ENCODE data around the gene CCHCR1. TPM values are rescaled to one million over a fixed set of nuclear protein-coding genes. Genes with fewer than 3 reads are reported as not detected.

CCHCR1 gene
- total and polyA plus RNA-seq, 9 of the 15 experiments (the other 6 are each of a cell fraction or from before 2014, with no cell fraction given), result 1.2 to 47.3 (median 32.0) TPM

DNA sequence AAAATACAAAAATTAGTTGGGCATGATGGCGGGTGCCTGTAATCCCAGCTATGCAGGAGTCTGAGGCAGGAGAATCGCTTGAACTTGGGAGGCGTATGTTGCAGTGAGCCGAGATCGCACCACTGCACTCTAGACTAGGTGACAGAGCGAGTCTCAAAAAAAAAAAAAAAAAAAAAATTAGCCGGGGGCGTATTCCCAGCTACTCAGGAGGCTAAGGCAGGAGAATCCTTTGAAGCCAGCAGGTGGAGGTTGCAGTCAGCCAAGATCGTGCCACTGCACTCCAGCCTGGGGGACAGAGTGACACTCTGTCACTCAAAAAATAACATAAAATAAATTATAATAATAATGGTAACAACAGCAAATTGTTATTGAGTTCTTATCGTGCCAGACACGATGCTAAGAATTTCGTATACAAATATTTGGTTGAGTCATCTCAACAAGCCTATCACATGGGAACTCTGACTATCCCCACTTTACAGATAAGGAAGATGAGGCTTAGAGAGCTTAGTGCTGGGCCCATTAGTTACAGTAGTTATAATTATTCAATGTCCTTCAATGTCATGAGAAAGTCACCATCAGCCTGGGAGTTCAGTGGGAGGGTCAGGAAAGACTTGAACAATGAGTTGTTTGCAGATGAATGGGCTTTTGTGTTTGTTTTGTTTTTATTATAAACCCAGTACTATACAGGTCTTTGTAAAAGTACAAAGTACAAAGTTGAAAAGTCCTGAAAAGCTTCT lies 64.7 kb downstream of the CCHCR1 start (continued):
- TF ChIP-seq, protein P1, sequence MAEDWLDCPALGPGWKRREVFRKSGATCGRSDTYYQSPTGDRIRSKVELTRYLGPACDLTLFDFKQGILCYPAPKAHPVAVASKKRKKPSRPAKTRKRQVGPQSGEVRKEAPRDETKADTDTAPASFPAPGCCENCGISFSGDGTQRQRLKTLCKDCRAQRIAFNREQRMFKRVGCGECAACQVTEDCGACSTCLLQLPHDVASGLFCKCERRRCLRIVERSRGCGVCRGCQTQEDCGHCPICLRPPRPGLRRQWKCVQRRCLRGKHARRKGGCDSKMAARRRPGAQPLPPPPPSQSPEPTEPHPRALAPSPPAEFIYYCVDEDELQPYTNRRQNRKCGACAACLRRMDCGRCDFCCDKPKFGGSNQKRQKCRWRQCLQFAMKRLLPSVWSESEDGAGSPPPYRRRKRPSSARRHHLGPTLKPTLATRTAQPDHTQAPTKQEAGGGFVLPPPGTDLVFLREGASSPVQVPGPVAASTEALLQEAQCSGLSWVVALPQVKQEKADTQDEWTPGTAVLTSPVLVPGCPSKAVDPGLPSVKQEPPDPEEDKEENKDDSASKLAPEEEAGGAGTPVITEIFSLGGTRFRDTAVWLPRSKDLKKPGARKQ (CRISPR knock-in tag; IDR thresholded peaks at IDR 0.05), result no peak
- TF ChIP-seq ZSCAN32 (CRISPR knock-in tag; IDR thresholded peaks at IDR 0.05) (no peak), FOXJ3 (CRISPR knock-in tag; IDR thresholded peaks at IDR 0.05) (no peak), NCOR1 (IDR thresholded peaks at IDR 0.05) (peak; percentile 42; the same call in 1 of the 2 replicates), HMG20B (CRISPR knock-in tag; IDR thresholded peaks at IDR 0.05) (no peak), RBM14 (IDR thresholded peaks at IDR 0.05; ENCODE audit: borderline replicate concordance, insufficient read depth, low read depth, low read length) (no peak), OTX1 (CRISPR knock-in tag; IDR thresholded peaks at IDR 0.05) (no peak), SMARCA5 (IDR thresholded peaks at IDR 0.05) (0 out of 2 replicates have a peak, but pooled peaks have one; percentile 22), MCM7 (IDR thresholded peaks at IDR 0.05) (no peak), ZNF384 (IDR thresholded peaks at IDR 0.05; ENCODE audit: low read depth, low read length) (peak; percentile 77), C11orf30 (IDR thresholded peaks at IDR 0.05; ENCODE audit: low read depth) (0 out of 2 replicates have a peak, but pooled peaks have one; percentile 4), TCF3 (CRISPR knock-in tag; IDR thresholded peaks at IDR 0.05) (peak; percentile 34)
- TF ChIP-seq, protein P2, sequence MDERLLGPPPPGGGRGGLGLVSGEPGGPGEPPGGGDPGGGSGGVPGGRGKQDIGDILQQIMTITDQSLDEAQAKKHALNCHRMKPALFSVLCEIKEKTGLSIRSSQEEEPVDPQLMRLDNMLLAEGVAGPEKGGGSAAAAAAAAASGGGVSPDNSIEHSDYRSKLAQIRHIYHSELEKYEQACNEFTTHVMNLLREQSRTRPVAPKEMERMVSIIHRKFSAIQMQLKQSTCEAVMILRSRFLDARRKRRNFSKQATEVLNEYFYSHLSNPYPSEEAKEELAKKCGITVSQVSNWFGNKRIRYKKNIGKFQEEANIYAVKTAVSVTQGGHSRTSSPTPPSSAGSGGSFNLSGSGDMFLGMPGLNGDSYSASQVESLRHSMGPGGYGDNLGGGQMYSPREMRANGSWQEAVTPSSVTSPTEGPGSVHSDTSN (CRISPR knock-in tag; IDR thresholded peaks at IDR 0.05; ENCODE audit: low read depth), result no peak
- TF ChIP-seq, protein P2 (tag; conservative IDR thresholded peaks at IDR 0.05; ENCODE audit: low read depth), result peak; percentile 53
- TF ChIP-seq, protein P3, sequence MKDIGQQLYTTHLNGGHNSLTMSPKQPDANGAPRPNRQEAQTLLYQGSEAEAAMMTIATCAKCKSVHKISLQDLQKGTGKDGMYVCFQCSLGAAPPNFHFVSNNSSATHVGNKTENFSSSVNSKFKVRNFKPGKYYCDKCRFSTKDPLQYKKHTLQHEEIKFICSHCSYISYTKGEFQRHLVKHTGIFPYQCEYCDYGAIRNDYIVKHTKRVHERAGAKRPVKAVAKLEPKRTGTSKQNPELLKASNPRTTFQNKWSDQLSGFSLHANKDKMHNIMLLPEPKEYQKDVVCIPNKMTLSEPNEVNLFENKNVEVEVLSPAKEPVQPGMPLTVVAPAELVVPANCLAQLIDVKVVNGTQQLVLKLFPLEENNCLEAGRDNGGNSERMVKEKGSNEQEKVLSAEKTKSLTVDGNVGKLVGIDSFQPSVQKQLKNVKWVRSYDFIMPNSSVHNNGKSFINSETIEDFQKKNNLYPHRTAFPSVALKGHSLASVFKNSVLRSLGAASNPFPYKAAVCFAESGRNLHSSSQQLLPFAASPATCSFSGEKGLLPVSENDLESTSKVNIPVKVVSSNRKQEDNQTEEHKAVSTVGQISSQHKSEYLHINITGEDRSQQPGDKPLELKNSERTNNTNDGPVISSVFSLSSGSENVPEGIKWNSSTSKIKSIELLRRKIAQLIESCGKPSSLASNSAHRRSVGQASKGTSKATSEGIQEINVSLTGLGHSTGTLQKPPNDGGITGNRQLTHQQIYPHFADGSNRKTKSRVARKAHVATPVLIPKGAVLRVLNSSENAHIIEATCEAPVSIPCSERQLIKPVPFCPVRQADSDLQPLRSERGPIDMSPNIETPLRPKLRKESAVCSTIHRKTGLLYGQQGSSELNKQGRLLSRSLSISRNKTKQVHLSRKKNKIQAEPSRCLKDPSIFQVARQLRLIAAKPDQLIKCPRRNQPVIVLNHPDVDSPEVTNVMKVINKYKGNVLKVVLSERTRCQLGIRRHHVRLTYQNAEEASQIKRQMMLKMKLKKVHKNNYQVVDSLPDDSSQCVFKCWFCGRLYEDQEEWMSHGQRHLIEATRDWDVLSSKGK (CRISPR knock-in tag; IDR thresholded peaks at IDR 0.05), result no peak
- TF ChIP-seq, protein P4, sequence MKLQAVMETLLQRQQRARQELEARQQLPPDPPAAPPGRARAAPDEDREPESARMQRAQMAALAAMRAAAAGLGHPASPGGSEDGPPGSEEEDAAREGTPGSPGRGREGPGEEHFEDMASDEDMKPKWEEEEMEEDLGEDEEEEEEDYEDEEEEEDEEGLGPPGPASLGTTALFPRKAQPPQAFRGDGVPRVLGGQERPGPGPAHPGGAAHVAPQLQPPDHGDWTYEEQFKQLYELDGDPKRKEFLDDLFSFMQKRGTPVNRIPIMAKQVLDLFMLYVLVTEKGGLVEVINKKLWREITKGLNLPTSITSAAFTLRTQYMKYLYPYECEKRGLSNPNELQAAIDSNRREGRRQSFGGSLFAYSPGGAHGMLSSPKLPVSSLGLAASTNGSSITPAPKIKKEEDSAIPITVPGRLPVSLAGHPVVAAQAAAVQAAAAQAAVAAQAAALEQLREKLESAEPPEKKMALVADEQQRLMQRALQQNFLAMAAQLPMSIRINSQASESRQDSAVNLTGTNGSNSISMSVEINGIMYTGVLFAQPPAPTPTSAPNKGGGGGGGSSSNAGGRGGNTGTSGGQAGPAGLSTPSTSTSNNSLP (IDR thresholded peaks at IDR 0.05; ENCODE audit: borderline replicate concordance, low read depth, low read length), result 0 out of 2 replicates have a peak, but pooled peaks have one; percentile 29
- TF ChIP-seq, protein P5, sequence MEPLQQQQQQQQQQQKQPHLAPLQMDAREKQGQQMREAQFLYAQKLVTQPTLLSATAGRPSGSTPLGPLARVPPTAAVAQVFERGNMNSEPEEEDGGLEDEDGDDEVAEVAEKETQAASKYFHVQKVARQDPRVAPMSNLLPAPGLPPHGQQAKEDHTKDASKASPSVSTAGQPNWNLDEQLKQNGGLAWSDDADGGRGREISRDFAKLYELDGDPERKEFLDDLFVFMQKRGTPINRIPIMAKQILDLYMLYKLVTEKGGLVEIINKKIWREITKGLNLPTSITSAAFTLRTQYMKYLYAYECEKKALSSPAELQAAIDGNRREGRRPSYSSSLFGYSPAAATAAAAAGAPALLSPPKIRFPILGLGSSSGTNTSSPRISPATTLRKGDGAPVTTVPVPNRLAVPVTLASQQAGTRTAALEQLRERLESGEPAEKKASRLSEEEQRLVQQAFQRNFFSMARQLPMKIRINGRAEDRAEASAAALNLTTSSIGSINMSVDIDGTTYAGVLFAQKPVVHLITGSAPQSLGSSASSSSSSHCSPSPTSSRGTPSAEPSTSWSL (CRISPR knock-in tag; IDR thresholded peaks at IDR 0.05; ENCODE audit: borderline replicate concordance), result no peak
